Measurements from ENCODE around the gene ARAP3. TPM values are rescaled to one million over a fixed set of nuclear protein-coding genes. Genes with fewer than 3 reads are reported as not detected.
A peak's percentile ranks its signal among the peaks of the same experiment; 100 is the strongest.

The ARAP3 gene
- total and polyA plus RNA-seq, 9 of the 15 experiments (the other 6 are each of a cell fraction or from before 2014, with no cell fraction given): 0.83 to 25.7 (median 6.4) TPM

DNA sequence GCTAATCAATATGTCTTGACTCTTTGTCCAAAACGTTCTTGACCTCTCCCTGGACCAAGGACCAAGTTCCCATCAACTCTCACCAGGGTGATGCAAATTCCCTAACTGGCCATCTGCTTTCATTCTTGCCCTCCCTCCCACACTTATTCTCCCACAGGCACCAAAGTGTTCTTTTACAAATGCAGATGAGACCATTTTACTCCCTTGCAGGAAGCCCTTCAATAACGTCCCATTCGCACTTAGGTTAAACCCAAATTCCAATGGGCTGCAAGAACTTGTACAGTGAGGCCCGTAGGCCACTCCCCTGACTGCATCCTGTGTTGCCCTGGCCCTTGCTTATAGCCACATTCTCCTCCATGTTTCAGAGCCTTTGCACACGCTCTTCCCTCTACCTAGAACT, 7.3 kb downstream of the ARAP3 start:
- DNase-seq (ENCODE audit: extremely low read depth in 1 of 4, low spot score in 3 of 4) (no peak), FAIRE-seq (no peak), ATAC-seq (no peak)
- no peaks in the 10 kb centered on the region for H3K9me1 ChIP-seq (ENCODE audit: control insufficient read depth, insufficient read depth, low read length)
- in situ Hi-C loops (cut with MboI) (no loop called here), intact Hi-C loops (cut with micrococcal nuclease) (no loop called here)
- ChIA-PET POLR2A (interaction anchor here (0.6 kb wide), 1 partner anchor 8 kb away, joined by 4 read pairs; no protein-coding TSS in a partner anchor), CTCF (ENCODE audit: low intra/inter-chr PET ratio) (no interaction called here)
- H4K20me1 ChIP-seq (replicated peaks; ENCODE audit: control insufficient read depth, insufficient read depth, low read length): no peaks in the 10 kb centered on the region; the same call in 1 of the 2 replicates
- H3K4me2 ChIP-seq (ENCODE audit: insufficient read depth, low read length): no peak overlapping the region
- no peaks in the 10 kb centered on the region for H3K9me3 ChIP-seq (replicated peaks; ENCODE audit: control insufficient read depth, insufficient read depth, low read depth, low read length)
- no peaks in the 10 kb centered on the region for H3K79me2 ChIP-seq (ENCODE audit: control insufficient read depth, insufficient read depth, low read length)
- WGBS (ENCODE audit: insufficient coverage, low coverage, missing lambda C conversion rate): 51% methylated on average over 5 of the region's 5 CpGs
- H3K9ac ChIP-seq (ENCODE audit: insufficient read depth in 1 of 2, low read depth in 2 of 2, low read length in 2 of 2): no peak overlapping the region
- no TSS peak for BruUV-seq (replicated peaks)
- peaks cover 4% of the 10 kb centered on the region; the same call in 1 of the 3 replicates for H3K36me3 ChIP-seq (ENCODE audit: control insufficient read depth, insufficient read depth, low read length)
- no peaks in the 10 kb centered on the region for H3K27me3 ChIP-seq (ENCODE audit: control insufficient read depth in 2 of 2, insufficient read depth in 2 of 2, low read length in 2 of 2)
- no peak overlapping the region for H2AFZ ChIP-seq (ENCODE audit: low read depth, low read length)
- TF ChIP-seq, protein P1, sequence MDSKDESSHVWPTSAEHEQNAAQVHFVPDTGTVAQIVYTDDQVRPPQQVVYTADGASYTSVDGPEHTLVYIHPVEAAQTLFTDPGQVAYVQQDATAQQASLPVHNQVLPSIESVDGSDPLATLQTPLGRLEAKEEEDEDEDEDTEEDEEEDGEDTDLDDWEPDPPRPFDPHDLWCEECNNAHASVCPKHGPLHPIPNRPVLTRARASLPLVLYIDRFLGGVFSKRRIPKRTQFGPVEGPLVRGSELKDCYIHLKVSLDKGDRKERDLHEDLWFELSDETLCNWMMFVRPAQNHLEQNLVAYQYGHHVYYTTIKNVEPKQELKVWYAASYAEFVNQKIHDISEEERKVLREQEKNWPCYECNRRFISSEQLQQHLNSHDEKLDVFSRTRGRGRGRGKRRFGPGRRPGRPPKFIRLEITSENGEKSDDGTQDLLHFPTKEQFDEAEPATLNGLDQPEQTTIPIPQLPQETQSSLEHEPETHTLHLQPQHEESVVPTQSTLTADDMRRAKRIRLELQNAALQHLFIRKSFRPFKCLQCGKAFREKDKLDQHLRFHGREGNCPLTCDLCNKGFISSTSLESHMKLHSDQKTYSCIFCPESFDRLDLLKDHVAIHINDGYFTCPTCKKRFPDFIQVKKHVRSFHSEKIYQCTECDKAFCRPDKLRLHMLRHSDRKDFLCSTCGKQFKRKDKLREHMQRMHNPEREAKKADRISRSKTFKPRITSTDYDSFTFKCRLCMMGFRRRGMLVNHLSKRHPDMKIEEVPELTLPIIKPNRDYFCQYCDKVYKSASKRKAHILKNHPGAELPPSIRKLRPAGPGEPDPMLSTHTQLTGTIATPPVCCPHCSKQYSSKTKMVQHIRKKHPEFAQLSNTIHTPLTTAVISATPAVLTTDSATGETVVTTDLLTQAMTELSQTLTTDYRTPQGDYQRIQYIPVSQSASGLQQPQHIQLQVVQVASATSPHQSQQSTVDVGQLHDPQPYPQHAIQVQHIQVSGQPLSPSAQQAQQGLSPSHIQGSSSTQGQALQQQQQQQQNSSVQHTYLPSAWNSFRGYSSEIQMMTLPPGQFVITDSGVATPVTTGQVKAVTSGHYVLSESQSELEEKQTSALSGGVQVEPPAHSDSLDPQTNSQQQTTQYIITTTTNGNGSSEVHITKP (IDR thresholded peaks at IDR 0.05; ENCODE audit: partially characterized antibody): peak; percentile 56
- no peak for TF ChIP-seq SMARCB1 (IDR thresholded peaks at IDR 0.05; ENCODE audit: insufficient read length, low read depth)
- TF ChIP-seq C11orf30 (IDR thresholded peaks at IDR 0.05; ENCODE audit: low read depth): no peak
- TF ChIP-seq ZNF551 (CRISPR knock-in tag; IDR thresholded peaks at IDR 0.05): no peak
- H3K4me1 ChIP-seq (replicated peaks in 1 of 2; ENCODE audit: control insufficient read depth in 2 of 2, insufficient read depth in 2 of 2, low read length in 2 of 2): peaks cover 0 to 12% of the 10 kb centered on the region in 2 experiments; a peak in 3 of 5 replicates
- H3K27ac ChIP-seq (ENCODE audit: extremely low read depth, low read depth, low read length): no peak overlapping the region
- H3K4me3 ChIP-seq: no peak overlapping the region

Data from K562 (cell line).